Forelimb muscle (tissue), 1 donor: ENCODE data around the gene SPINK1. TPM values are rescaled to one million over a fixed set of nuclear protein-coding genes. Genes with fewer than 3 reads are reported as not detected.
"Not testable (repeated sequence)": the region's sequence is repeated elsewhere in the genome, so short reads cannot be mapped to it uniquely, and the experiment has no call there.

ENCODE experiments used
- DNase-seq: peaks from one replicate; pipeline ENCODE4 v3.0.0-alpha.2; 2013; ENCODE audit warnings: low read depth
- polyA plus RNA-seq: library from polyadenylated mRNA; unstranded; fragments of 120-200 nt; gene quantifications from one replicate; pipeline ENCODE4 v1.2.1, GENCODE V29; 2013; ENCODE audit not compliant: insufficient read length

Gene SPINK1
- polyA plus RNA-seq, 1 donor: not detected

DNA sequence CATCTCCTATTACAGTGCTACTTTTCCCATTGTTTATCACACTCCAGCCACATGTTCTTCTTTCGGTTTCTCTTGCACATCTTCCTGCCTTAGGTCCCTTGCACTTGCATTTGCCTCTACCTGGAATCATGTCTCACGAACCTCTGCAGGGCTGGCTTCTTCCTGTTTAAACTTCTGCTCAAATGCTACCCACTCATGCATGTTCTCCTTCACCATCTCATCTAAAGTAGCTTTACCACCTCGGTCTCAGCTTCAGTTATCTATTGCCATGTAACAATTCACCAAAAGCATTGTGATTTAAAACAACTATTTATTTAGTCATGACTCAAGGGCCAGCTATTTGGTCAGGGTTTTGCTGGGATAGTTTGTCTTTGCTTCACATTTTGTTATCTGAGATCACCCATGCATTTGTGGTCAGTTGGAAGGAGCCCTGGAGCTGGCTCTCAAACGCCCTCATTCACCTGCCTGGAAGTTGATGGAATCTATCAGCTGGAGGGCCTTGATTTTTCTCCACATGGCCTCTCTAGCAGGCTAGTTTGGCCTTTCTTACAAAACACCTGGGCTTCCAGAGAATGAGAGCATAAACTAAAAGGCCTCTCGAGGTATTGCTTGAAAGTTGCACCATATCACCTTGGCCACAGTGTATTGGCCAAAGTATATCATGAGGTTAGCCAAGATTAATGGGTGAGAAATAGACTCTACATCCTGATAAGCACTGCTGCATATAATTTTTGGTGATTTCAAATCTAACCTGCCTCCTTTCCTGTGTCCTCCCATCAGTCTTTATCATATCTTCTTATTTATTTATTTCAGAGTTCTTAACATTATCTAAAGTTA is 21.4 kb downstream of the SPINK1 start:
- DNase-seq: no peak

DNA sequence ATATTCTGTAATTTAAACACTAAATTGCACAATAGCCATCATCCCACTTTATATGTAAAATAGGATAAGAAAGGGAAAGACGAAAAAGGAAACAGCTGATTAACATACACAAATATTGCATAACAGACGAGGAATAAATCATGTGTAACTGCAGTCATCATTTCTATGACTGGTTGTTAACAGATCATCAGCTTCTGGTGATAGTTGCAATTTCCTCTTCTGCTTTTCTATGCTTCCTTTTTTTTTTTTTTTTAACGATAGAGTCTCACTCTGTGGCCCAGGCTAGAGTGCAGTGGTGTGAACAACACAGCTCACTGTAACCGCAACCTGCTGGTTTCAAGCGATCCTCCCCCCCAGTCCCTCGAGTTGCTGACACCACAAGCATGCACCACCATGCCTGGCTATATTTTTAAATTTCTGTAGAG is 26.4 kb downstream of the SPINK1 start:
- no peak for DNase-seq

GRCh38 chr5:147804334-147804733 is 27.1 kb downstream of the SPINK1 start:
- DNase-seq: no peak

DNA sequence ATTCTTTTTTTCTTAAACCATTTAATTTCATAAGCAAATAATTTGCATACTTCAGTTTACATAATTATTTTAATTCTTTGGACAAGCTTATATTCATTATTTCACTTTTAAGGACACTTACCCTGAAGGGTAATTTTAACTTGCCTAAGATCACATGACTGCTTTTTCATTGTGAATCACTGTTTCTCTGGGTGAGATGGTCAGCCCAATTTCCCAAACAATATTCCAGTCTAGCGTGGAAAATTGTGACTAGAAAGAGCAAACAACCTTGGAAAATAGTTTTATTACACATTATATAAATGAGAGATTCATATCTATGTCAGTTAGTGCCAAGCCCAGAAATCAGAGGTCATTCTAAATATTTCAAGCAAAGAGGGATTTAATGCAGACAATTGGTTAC is 27.5 kb downstream of the SPINK1 start:
- no peak for DNase-seq

- DNase-seq: not testable (repeated sequence)
These were observed 28.3 kb downstream of the SPINK1 start for GRCh38 chr5:147803161-147803560.

- no peak for DNase-seq
These were observed 30.0 kb downstream of the SPINK1 start for GRCh38 chr5:147801461-147801860.

GRCh38 chr5:147800491-147800890 is 31.0 kb downstream of the SPINK1 start:
- DNase-seq: no peak

DNA sequence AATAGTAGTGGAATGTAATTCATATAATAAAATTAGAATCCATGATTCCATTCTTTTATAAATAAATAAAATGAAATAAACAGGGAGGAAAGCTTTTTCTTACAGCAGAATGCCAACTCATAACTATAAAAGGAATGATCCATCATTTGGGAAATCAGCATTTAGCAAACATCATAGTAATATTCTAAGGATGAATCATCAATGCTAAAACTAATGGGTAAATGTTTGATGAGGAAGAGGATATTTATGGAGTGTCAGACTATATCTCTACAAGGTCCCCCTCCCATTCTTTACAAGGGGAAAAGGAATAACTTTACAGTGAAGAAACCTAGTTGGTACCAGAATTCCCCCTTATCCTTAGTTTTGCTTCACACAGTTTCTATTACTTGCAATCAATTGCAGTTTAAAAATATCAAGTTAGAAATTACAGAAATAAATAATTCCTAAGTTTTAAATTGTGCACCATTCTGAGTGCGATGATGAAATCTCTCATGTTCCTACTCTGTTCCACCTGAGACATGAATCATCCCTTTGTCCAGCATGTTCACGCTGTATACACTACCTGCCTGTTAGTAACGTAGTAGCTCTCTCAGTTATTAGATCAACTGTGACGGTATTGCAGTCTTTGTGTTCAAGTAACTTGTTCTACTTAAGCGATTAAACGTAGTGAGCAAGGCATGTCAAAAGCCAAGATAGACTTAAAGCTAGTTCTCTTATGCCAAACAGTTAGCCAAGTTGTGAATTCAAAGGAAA is 34.7 kb downstream of the SPINK1 start:
- no peak for DNase-seq

DNA sequence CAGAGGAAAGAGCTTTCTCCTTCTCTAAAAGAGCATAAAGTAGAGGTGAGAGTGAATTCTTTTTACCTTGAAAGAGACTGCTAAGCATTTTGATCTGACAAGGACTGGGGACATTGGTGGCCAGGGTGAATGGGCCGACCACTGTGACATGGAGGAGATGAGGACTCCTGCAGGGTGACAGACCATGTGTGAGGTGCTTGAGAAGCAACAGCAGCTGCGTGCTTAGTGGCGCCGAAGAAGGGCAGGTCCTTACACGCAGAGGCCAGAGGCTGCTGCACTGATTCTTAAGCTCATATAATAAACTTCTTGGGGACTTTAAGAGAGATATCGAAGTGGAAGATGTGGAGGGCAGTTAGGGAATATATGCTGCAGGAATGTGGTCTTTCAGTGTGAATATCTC is 40.3 kb downstream of the SPINK1 start:
- DNase-seq: no peak

- DNase-seq: no peak
These were observed 41.7 kb downstream of the SPINK1 start for GRCh38 chr5:147789820-147790219.

DNA sequence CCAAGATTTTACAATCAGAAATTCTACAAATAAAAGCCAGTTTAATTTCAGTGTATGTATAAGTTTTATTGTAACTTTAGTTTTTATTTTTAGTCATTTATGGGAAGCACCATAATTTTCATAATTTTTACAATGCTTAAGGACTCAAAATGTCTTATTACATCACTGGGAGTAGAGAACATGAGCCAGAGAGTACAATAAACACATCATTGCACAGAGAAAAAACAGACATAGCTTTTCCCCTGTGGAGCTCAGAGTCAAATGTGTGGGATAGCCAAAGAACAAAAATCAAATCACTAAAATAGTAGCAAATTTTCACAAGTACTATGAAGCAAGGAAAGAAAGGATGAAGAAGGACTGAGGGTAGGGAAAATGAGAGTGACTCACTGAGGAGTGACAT is 43.4 kb downstream of the SPINK1 start:
- no peak for DNase-seq

GRCh38 chr5:147786142-147786541 is 45.3 kb downstream of the SPINK1 start:
- no peak for DNase-seq

- no peak for DNase-seq
These were observed 47.1 kb downstream of the SPINK1 start for GRCh38 chr5:147784146-147784987.

- peak; percentile 57 for DNase-seq
These were observed 49.1 kb downstream of the SPINK1 start, which contains the start of gene JAKMIP2 for GRCh38 chr5:147782110-147783028. Gene JAKMIP2 (minus strand): TSS chr5:147782728. CDS start chr5:147671806, 110,922 bp downstream.

- DNase-seq: no peak
These were observed 50.4 kb downstream of the SPINK1 start for GRCh38 chr5:147780924-147781573.

- no peak for DNase-seq
These were observed 51.8 kb downstream of the SPINK1 start for GRCh38 chr5:147779694-147780093.

- DNase-seq: no peak
These were observed 54.5 kb downstream of the SPINK1 start for GRCh38 chr5:147776989-147777388.
